Measurements from ENCODE around the gene JMJD8. TPM values are rescaled to one million over a fixed set of nuclear protein-coding genes. Genes with fewer than 3 reads are reported as not detected.

The JMJD8 gene
- total RNA-seq, 4 donors from 2014 or later = 41.8 to 90.5 (median 82.3) TPM

- intact Hi-C loops (cut with DNase I; ENCODE audit: low total_unique reads) = no loop called here
- TF ChIP-seq CTCF (IDR thresholded peaks at IDR 0.05) = no peak
- peak in 1 of 2 donors; percentile 5 for TF ChIP-seq POLR2A (IDR thresholded peaks at IDR 0.05)
- peak within 1 kb of the TSS; percentile 76 for H3K4me3 ChIP-seq (ENCODE audit: low read depth, poor library complexity, severe bottlenecking)
- 1 to 3% methylated on average over 12 to 65 of the region's 91 CpGs for WGBS, 2 donors
- DNase-seq (ENCODE audit: low spot score in 2 of 2) = peak; percentile 83 to 98
Observed at GRCh38 chr16:679814-680624, 4.1 kb downstream of the JMJD8 start, which contains the start of gene STUB1. TSS of gene STUB1 (plus strand) at chr16:680410. CDS start at chr16:680526, 116 bp downstream.

- H3K4me3 ChIP-seq (ENCODE audit: low read depth, poor library complexity, severe bottlenecking) = peak overlapping the region; percentile 2
- TF ChIP-seq POLR2A (IDR thresholded peaks at IDR 0.05) (no peak), CTCF (IDR thresholded peaks at IDR 0.05) (no peak)
- 7 to 30% methylated on average over 21 to 28 of the region's 52 CpGs for WGBS, 2 donors
- intact Hi-C loops (cut with DNase I; ENCODE audit: low total_unique reads) = no loop called here
- peak; percentile 62 to 94 for DNase-seq (ENCODE audit: low spot score in 2 of 2)
Observed at GRCh38 chr16:678858-679813, 5.0 kb downstream of the JMJD8 start.

- no peak for DNase-seq (ENCODE audit: low spot score in 2 of 2)
- H3K4me3 ChIP-seq (ENCODE audit: low read depth, poor library complexity, severe bottlenecking) = no peak overlapping the region
- TF ChIP-seq POLR2A (IDR thresholded peaks at IDR 0.05) (no peak), CTCF (IDR thresholded peaks at IDR 0.05) (no peak)
- intact Hi-C loops (cut with DNase I; ENCODE audit: low total_unique reads) = no loop called here
- WGBS, 2 donors = 62 to 73% methylated on average over 10 to 20 of the region's 21 CpGs
Observed at GRCh38 chr16:678209-678857, 5.8 kb downstream of the JMJD8 start.

- no peak overlapping the region for H3K4me3 ChIP-seq (ENCODE audit: low read depth, poor library complexity, severe bottlenecking)
Observed at GRCh38 chr16:677316-678190, 6.6 kb downstream of the JMJD8 start.

More at GRCh38 chr16:677316-678190, 6.6 kb downstream of the JMJD8 start:
- DNase-seq (ENCODE audit: low spot score in 2 of 2) = no peak
- intact Hi-C loops (cut with DNase I; ENCODE audit: low total_unique reads) = no loop called here
- TF ChIP-seq CTCF (IDR thresholded peaks at IDR 0.05) = no peak
- no peak for TF ChIP-seq POLR2A (IDR thresholded peaks at IDR 0.05)
- WGBS, 2 donors = 32 to 38% methylated on average over 19 to 48 of the region's 57 CpGs

All from lower leg skin (tissue), 4 donors.